ENCODE measurements around the gene B3GNT9. TPM values are rescaled to one million over a fixed set of nuclear protein-coding genes. Genes with fewer than 3 reads are reported as not detected.
A peak's percentile ranks its signal among the peaks of the same experiment; 100 is the strongest.

The B3GNT9 gene
- total and polyA plus RNA-seq, 12 donors: 2.9 to 52.1 (median 19.6) TPM

DNA sequence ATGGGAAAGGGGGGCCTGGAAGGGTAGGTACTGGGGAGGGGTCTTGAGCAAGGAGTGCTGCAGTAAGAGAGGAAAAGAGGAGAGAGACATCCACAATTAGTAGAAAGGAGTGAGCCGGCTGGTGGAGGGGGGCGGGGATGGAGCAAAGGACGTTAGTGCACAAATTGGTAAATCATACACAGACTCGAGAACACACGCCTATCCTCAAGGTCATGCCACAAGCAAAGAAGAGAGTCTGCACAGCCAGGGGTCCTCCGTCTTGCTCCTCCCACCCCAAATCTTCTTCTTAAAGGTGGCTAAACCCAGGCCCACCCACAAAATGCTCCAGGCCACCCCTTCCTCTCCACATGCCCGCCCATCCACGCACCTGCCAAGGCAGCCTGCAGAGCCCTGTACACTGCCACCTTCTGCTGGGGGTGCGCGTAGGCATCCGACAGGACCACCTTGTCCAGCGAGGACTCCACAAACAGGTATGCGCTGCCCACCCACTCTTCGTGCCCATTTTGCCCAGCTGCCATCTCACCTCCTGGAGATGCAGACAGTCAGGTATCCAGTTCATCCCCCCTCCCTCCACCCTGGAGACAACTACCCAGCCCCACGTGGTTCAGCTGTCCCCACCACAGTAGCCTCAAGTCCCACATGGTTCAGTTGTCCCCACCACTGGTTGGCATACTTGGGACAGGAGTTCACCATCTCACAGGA, 5.5 kb upstream of the B3GNT9 start:
- intact Hi-C loops (cut with DNase I): loop anchor here (5.0 to 10.0 kb wide), 4 partner anchors 49 to 179 kb away; partner anchors contain the start of gene PHAF1 (in 1 of the 2)
- H3K4me3 ChIP-seq: no peak overlapping the region
- H3K27me3 ChIP-seq: no peaks in the 10 kb centered on the region
- peak in 2 of 7 donors; percentile 7 to 26 for DNase-seq
- no peak overlapping the region for H3K27ac ChIP-seq
- no peak for TF ChIP-seq POLR2A (IDR thresholded peaks at IDR 0.05)
- TF ChIP-seq, protein P1, sequence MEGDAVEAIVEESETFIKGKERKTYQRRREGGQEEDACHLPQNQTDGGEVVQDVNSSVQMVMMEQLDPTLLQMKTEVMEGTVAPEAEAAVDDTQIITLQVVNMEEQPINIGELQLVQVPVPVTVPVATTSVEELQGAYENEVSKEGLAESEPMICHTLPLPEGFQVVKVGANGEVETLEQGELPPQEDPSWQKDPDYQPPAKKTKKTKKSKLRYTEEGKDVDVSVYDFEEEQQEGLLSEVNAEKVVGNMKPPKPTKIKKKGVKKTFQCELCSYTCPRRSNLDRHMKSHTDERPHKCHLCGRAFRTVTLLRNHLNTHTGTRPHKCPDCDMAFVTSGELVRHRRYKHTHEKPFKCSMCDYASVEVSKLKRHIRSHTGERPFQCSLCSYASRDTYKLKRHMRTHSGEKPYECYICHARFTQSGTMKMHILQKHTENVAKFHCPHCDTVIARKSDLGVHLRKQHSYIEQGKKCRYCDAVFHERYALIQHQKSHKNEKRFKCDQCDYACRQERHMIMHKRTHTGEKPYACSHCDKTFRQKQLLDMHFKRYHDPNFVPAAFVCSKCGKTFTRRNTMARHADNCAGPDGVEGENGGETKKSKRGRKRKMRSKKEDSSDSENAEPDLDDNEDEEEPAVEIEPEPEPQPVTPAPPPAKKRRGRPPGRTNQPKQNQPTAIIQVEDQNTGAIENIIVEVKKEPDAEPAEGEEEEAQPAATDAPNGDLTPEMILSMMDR (IDR thresholded peaks at IDR 0.05): no peak
- H3K4me1 ChIP-seq (replicated peaks in 1 of 2): peaks cover 9 to 28% of the 10 kb centered on the region in 2 donors
- no peaks in the 10 kb centered on the region for H3K36me3 ChIP-seq (replicated peaks in 1 of 2)
- H3K9me3 ChIP-seq (replicated peaks in 1 of 3): no peaks in the 10 kb centered on the region
- 62 to 77% (median 71%) methylated on average over 13 to 15 of the region's 15 CpGs for WGBS, 4 donors

DNA sequence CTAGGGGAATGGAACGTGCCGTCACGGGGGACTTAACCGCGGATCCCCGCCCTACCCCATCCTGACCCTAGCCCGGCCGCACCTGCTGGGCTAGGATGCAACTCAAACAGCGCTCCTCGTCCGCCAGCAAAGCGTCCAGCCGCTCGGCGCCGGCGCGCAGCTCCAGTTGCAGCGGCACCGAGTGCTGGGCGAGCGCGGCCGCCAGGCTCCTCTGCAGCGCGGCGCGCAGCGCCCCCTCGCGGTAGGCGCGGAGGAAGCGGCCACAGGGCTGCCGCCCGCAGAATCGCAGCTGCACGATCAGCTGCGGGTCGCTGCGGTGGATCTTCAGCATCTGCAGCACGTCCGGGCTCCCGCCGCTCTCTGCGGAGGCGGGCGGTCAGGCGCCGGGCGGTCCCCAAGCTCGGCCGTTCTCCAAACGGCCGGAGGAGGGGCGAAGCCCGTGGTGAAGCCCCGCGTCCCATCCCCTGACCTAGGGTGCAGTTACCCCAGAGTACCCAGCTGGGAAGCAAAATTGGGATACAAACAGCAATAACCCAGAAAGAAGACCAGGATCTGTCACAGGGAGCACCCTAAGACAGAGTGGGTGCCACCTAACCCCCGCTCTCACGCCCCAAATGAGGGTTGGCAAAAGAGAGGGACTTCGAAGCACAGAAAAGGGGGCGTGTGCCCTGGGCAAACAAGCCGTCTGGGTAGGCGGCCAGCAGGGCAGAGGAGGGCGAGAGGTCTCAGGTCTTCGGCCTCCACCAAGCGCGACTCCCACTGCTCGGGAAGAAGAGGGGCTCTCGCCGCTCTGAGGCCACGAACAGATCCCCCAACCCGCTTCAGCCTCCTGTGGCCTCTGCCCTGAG, 4.7 kb upstream of the B3GNT9 start:
- Histone ChIP-seq H3K27me3 (no peaks in the 10 kb centered on the region), H3K4me1 (replicated peaks in 1 of 2) (peaks cover 6 to 27% of the 10 kb centered on the region in 2 donors), H3K4me3 (peak overlapping the region in 1 of 4 donors; percentile 28), H3K9me3 (replicated peaks in 1 of 3) (no peaks in the 10 kb centered on the region), H3K27ac (no peak overlapping the region), H3K36me3 (replicated peaks in 1 of 2) (no peaks in the 10 kb centered on the region)
- no peak for TF ChIP-seq POLR2A (IDR thresholded peaks at IDR 0.05)
- TF ChIP-seq, protein P1 (IDR thresholded peaks at IDR 0.05): peak; percentile 55 to 99 (median 82)
- intact Hi-C loops (cut with DNase I): loop anchor here (5.0 to 10.0 kb wide), 4 partner anchors 48 to 178 kb away; partner anchors contain the start of gene PHAF1 (in 1 of the 2)
- WGBS, 4 donors: 14 to 56% (median 18%) methylated on average over 18 to 74 of the region's 74 CpGs
- peak in 6 of 7 donors; percentile 71 to 84 (median 76) for DNase-seq

GRCh38 chr16:67154578-67155294, 3.9 kb upstream of the B3GNT9 start:
- intact Hi-C loops (cut with DNase I): loop anchor here (5.0 to 10.0 kb wide), 4 partner anchors 47 to 177 kb away; partner anchors contain the start of gene PHAF1 (in 1 of the 2)

More at GRCh38 chr16:67154578-67155294, 3.9 kb upstream of the B3GNT9 start:
- no peaks in the 10 kb centered on the region for H3K27me3 ChIP-seq
- peaks cover 6 to 27% of the 10 kb centered on the region in 2 donors for H3K4me1 ChIP-seq (replicated peaks in 1 of 2)
- H3K27ac ChIP-seq: no peak overlapping the region
- TF ChIP-seq POLR2A (IDR thresholded peaks at IDR 0.05): no peak
- TF ChIP-seq, protein P1 (IDR thresholded peaks at IDR 0.05): no peak
- H3K9me3 ChIP-seq (replicated peaks in 1 of 3): no peaks in the 10 kb centered on the region
- no peaks in the 10 kb centered on the region for H3K36me3 ChIP-seq (replicated peaks in 1 of 2)
- DNase-seq: peak in 3 of 7 donors; percentile 8 to 53 (median 25)
- 31 to 50% (median 37%) methylated on average over 2 to 61 of the region's 61 CpGs for WGBS, 4 donors
- peak overlapping the region in 1 of 4 donors; percentile 28 for H3K4me3 ChIP-seq
